ENCODE results near the gene CAPN11. TPM values are rescaled to one million over a fixed set of nuclear protein-coding genes. Genes with fewer than 3 reads are reported as not detected.

Gene CAPN11
- total and polyA plus RNA-seq, 2 experiments from 2014 or later, result 1.1 to 1.7 TPM

- TF ChIP-seq ZNF462 (CRISPR knock-in tag; IDR thresholded peaks at IDR 0.05), result no peak
- no peak for TF ChIP-seq JUNB (IDR thresholded peaks at IDR 0.05; ENCODE audit: unreplicated experiment)
Measured at GRCh38 chr6:44232676-44233566, 74.3 kb downstream of the CAPN11 start (continued).

GRCh38 chr6:44233567-44234100, 75.0 kb downstream of the CAPN11 start:
- H3K27ac Mint-ChIP-seq, result no peak overlapping the region
- H3K27me3 Mint-ChIP-seq (ENCODE audit: insufficient read depth, low read depth, poor library complexity), result peaks cover 27% of the 10 kb centered on the region
- Histone ChIP-seq H4K20me1 (replicated peaks; ENCODE audit: insufficient read depth) (peaks cover 11% of the 10 kb centered on the region), H2AFZ (no peak overlapping the region), H3K4me3 (no peak overlapping the region), H3K36me3 (ENCODE audit: insufficient read depth) (peaks cover 4% of the 10 kb centered on the region; the same call in 1 of the 2 replicates), H3K4me1 (ENCODE audit: insufficient read depth) (peaks cover 18% of the 10 kb centered on the region; the same call in 1 of the 2 replicates), H3K27ac (ENCODE audit: low read depth) (peak overlapping the region; percentile 95), H3K27me3 (ENCODE audit: insufficient read depth) (0 out of 2 replicates have a peak, but pooled peaks cover 4% of the 10 kb centered on the region), H3K79me2 (replicated peaks; ENCODE audit: insufficient read depth) (no peaks in the 10 kb centered on the region), H3K9me2 (ENCODE audit: insufficient read depth) (no peaks in the 10 kb centered on the region), H3F3A (replicated peaks; ENCODE audit: low read depth) (peaks cover 27% of the 10 kb centered on the region), H3K4me2 (no peak overlapping the region)
- no peak overlapping the region for H3K4me3 Mint-ChIP-seq
- H3K4me1 Mint-ChIP-seq, result peaks cover 47% of the 10 kb centered on the region
- DNase-seq (ENCODE audit: low spot score), result no peak
- peaks cover 74% of the 10 kb centered on the region for H3K36me3 Mint-ChIP-seq (ENCODE audit: low read depth)
- no peak for ATAC-seq
- no peaks in the 10 kb centered on the region; the same call in 2 of the 3 replicates for H3K9me3 Mint-ChIP-seq
- TF ChIP-seq ETS1 (IDR thresholded peaks at IDR 0.05) (no peak), JUNB (IDR thresholded peaks at IDR 0.05; ENCODE audit: unreplicated experiment) (no peak), ZNF462 (CRISPR knock-in tag; IDR thresholded peaks at IDR 0.05) (no peak), CREB1 (CRISPR knock-in tag; IDR thresholded peaks at IDR 0.05; ENCODE audit: low read depth) (no peak), EZH2phosphoT487 (IDR thresholded peaks at IDR 0.05; ENCODE audit: unreplicated experiment) (no peak)

Data from GM23338 (cell line).